ENCODE data around the gene PRR23C.
"Not testable (repeated sequence)": the region's sequence is repeated elsewhere in the genome, so short reads cannot be mapped to it uniquely, and the experiment has no call there.

Gene PRR23C

GRCh38 chr3:139044366-139045210 lies at the start of gene PRR23C:
Gene PRR23C, minus strand, starts transcription at chr3:139044892. Its CDS starts 272 bp downstream, at chr3:139044620.
- peak; percentile 36 for DNase-seq (ENCODE audit: low spot score)

GRCh38 chr3:139093840-139094239 lies 49.1 kb upstream of the PRR23C start:
- no peak for DNase-seq (ENCODE audit: low spot score)

GRCh38 chr3:139088462-139089324 lies 44.0 kb upstream of the PRR23C start:
- no peak for DNase-seq (ENCODE audit: low spot score)

GRCh38 chr3:139087621-139088020 lies 42.9 kb upstream of the PRR23C start:
- DNase-seq (ENCODE audit: low spot score): no peak

- no peak for DNase-seq (ENCODE audit: low spot score)
These were observed 39.5 kb upstream of the PRR23C start for GRCh38 chr3:139084176-139084575.

- no peak for DNase-seq (ENCODE audit: low spot score)
These were observed 29.9 kb upstream of the PRR23C start for GRCh38 chr3:139074565-139075115.

- no peak for DNase-seq (ENCODE audit: low spot score)
These were observed 18.2 kb upstream of the PRR23C start for GRCh38 chr3:139062918-139063317.

- DNase-seq (ENCODE audit: low spot score): no peak
These were observed 8.3 kb upstream of the PRR23C start for GRCh38 chr3:139052802-139053600.

GRCh38 chr3:139043554-139044365 lies 932 bp downstream of the PRR23C start:
- no peak for DNase-seq (ENCODE audit: low spot score)

GRCh38 chr3:139037478-139037877 lies 7.2 kb downstream of the PRR23C start:
- no peak for DNase-seq (ENCODE audit: low spot score)

- DNase-seq (ENCODE audit: low spot score): no peak
These were observed 12.2 kb downstream of the PRR23C start for GRCh38 chr3:139032326-139033002.

GRCh38 chr3:139030576-139030975 lies 14.1 kb downstream of the PRR23C start:
- DNase-seq (ENCODE audit: low spot score): not testable (repeated sequence)

GRCh38 chr3:139024968-139025367 lies 19.7 kb downstream of the PRR23C start:
- DNase-seq (ENCODE audit: low spot score): peak; percentile 0

- DNase-seq (ENCODE audit: low spot score): peak; percentile 54
These were observed 23.8 kb downstream of the PRR23C start, which contains the start of gene PRR23B for GRCh38 chr3:139020868-139021234. Gene PRR23B, minus strand, starts transcription at chr3:139020926. Its CDS starts 265 bp downstream, at chr3:139020661.

GRCh38 chr3:139020036-139020867 lies 24.4 kb downstream of the PRR23C start:
- DNase-seq (ENCODE audit: low spot score): no peak

- no peak for DNase-seq (ENCODE audit: low spot score)
These were observed 28.2 kb downstream of the PRR23C start for GRCh38 chr3:139016430-139017048.

- no peak for DNase-seq (ENCODE audit: low spot score)
These were observed 38.5 kb downstream of the PRR23C start, which contains the start of gene PRR23A for GRCh38 chr3:139006051-139006716. Gene PRR23A, minus strand, starts transcription at chr3:139006268. Its CDS starts 0 bp downstream, at chr3:139006268.

- DNase-seq (ENCODE audit: low spot score): no peak
These were observed 39.2 kb downstream of the PRR23C start for GRCh38 chr3:139005356-139005993.

Measured in iPS-NIHi11 (cell line).